Right atrium auricular region (tissue), 2 donors: Measurements from ENCODE around the gene PNPLA2. TPM values are rescaled to one million over a fixed set of nuclear protein-coding genes. Genes with fewer than 3 reads are reported as not detected.

Experiments
- DNase-seq: peaks from one replicate; pipeline ENCODE4 v3.0.0-alpha.2; 2019; ENCODE audit warnings: low spot score
- H3K27ac ChIP-seq, 2 donors: fragments of 200-600 bp; sonication (generic); 1 replicate in 1 of 2; 2 replicates in 1 of 2; pipeline ENCODE4 v1.5.1; 2016 to 2019
- H3K27me3 ChIP-seq, 2 donors: fragments of 200-600 bp; sonication (generic); one replicate each; pipeline versions ENCODE4 v1.5.1 to v1.6.0; 2017 to 2019
- H3K36me3 ChIP-seq: fragments of 200-600 bp; sonication (generic); one replicate; pipeline ENCODE4 v1.5.1; 2016
- H3K4me1 ChIP-seq, 2 donors: fragments of 200-600 bp; sonication (generic); one replicate each; pipeline versions ENCODE4 v1.5.1 to v1.6.0; 2017 to 2019
- H3K4me3 ChIP-seq, 2 donors: fragments of 200-600 bp; sonication (generic); 1 replicate in 1 of 2; 2 replicates in 1 of 2; pipeline ENCODE4 v1.5.1; 2017 to 2019; ENCODE audit warnings: mild to moderate bottlenecking in 1 of 2, moderate library complexity in 1 of 2
- H3K9me3 ChIP-seq, 2 donors: fragments of 200-600 bp; sonication (generic); one replicate each; pipeline ENCODE4 v1.5.1; 2019
- total RNA-seq, 2 donors: library from RNA; depleted of rRNA; stranded (reverse); fragments of >200 nt; gene quantifications; one replicate each; pipeline ENCODE4 v1.1.0, GENCODE V29; 2016
- TF ChIP-seq, protein P1 (sequence below), 2 donors: fragments of 200-600 bp; sonication (generic); IDR thresholded peaks; one replicate each; pipeline ENCODE4 v1.5.1; 2019; ENCODE audit warnings: antibody characterized with exemption in 2 of 2

The PNPLA2 gene, protein sequence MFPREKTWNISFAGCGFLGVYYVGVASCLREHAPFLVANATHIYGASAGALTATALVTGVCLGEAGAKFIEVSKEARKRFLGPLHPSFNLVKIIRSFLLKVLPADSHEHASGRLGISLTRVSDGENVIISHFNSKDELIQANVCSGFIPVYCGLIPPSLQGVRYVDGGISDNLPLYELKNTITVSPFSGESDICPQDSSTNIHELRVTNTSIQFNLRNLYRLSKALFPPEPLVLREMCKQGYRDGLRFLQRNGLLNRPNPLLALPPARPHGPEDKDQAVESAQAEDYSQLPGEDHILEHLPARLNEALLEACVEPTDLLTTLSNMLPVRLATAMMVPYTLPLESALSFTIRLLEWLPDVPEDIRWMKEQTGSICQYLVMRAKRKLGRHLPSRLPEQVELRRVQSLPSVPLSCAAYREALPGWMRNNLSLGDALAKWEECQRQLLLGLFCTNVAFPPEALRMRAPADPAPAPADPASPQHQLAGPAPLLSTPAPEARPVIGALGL
- total RNA-seq = 100 to 1,000 TPM in 1 of 2 donors, 10 to 100 TPM in 1; 94.4 to 123 TPM

DNA sequence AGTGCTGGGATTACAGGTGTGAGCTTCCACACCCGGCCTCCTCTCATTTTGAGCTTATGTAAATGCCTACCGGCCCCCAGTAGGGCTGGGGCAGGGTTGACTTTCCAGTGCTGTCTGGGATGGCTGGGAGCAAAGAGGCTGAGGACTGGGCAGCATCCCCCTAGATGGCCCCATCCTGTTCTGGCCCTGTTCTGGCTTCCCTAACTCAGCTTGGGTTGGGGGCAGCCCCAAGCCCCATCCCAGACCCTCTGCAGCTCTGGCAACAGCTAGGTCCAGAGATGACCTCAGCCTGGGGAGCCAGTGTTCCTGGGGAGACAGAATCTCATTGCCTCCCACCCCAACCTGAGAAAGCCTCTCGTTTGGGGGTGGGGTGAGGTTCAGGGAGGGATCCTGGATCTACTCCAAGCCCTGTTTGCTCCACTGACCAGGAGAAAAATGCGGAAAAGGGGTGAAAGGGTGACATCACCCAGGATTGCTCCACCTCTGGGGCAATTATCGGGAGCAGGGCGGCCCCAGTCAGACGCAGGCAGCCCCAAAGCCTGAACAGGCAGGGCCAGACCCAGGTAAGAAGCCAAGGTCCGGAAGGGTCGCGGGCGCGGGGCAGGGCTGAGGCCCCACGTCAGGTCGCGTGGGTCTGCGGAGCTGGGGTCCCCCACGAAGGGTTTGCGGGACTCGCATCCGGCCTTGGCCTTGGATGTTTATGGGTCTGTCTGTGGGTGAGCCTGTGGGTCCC, at the start of gene PNPLA2:
PNPLA2 (plus strand) TSS at position 519 of the 733 bp plus-strand sequence. CDS start 805 bp downstream, outside the sequence.
- peaks cover 0 to 33% of the 10 kb centered on the region in 2 donors for H3K4me1 ChIP-seq
- no peaks in the 10 kb centered on the region for H3K27me3 ChIP-seq
- peaks cover 25% of the 10 kb centered on the region for H3K36me3 ChIP-seq
- TF ChIP-seq, protein P1, sequence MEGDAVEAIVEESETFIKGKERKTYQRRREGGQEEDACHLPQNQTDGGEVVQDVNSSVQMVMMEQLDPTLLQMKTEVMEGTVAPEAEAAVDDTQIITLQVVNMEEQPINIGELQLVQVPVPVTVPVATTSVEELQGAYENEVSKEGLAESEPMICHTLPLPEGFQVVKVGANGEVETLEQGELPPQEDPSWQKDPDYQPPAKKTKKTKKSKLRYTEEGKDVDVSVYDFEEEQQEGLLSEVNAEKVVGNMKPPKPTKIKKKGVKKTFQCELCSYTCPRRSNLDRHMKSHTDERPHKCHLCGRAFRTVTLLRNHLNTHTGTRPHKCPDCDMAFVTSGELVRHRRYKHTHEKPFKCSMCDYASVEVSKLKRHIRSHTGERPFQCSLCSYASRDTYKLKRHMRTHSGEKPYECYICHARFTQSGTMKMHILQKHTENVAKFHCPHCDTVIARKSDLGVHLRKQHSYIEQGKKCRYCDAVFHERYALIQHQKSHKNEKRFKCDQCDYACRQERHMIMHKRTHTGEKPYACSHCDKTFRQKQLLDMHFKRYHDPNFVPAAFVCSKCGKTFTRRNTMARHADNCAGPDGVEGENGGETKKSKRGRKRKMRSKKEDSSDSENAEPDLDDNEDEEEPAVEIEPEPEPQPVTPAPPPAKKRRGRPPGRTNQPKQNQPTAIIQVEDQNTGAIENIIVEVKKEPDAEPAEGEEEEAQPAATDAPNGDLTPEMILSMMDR (IDR thresholded peaks at IDR 0.05) = no peak
- H3K9me3 ChIP-seq = no peaks in the 10 kb centered on the region
- DNase-seq = no peak
- peak within 1 kb of the TSS; percentile 88 to 93 for H3K4me3 ChIP-seq
- peak within 1 kb of the TSS; percentile 98 for H3K27ac ChIP-seq

- H3K4me1 ChIP-seq = peaks cover 0 to 3% of the 10 kb centered on the region in 2 donors
- peaks cover 38% of the 10 kb centered on the region for H3K36me3 ChIP-seq
- DNase-seq = no peak
- no peaks in the 10 kb centered on the region for H3K27me3 ChIP-seq
- H3K9me3 ChIP-seq = no peaks in the 10 kb centered on the region
- H3K27ac ChIP-seq = no peak overlapping the region
- TF ChIP-seq, protein P1 (IDR thresholded peaks at IDR 0.05) = no peak
- no peak overlapping the region for H3K4me3 ChIP-seq
These were observed 48.6 kb upstream of the PNPLA2 start for GRCh38 chr11:769887-770641.

GRCh38 chr11:770642-771616, 47.8 kb upstream of the PNPLA2 start:
- DNase-seq = no peak
- H3K4me1 ChIP-seq = peaks cover 0 to 11% of the 10 kb centered on the region in 2 donors
- no peak overlapping the region for H3K4me3 ChIP-seq
- peaks cover 34% of the 10 kb centered on the region for H3K36me3 ChIP-seq
- TF ChIP-seq, protein P1 (IDR thresholded peaks at IDR 0.05) = no peak
- H3K27ac ChIP-seq = no peak overlapping the region
- no peaks in the 10 kb centered on the region for H3K9me3 ChIP-seq
- H3K27me3 ChIP-seq = no peaks in the 10 kb centered on the region

GRCh38 chr11:771617-772204, 47.0 kb upstream of the PNPLA2 start:
- H3K4me3 ChIP-seq = no peak overlapping the region
- no peak overlapping the region for H3K27ac ChIP-seq
- TF ChIP-seq, protein P1 (IDR thresholded peaks at IDR 0.05) = no peak
- DNase-seq = no peak
- peaks cover 26% of the 10 kb centered on the region for H3K36me3 ChIP-seq
- peaks cover 0 to 19% of the 10 kb centered on the region in 2 donors for H3K4me1 ChIP-seq
- H3K9me3 ChIP-seq = no peaks in the 10 kb centered on the region
- H3K27me3 ChIP-seq = no peaks in the 10 kb centered on the region
